ENCODE measurements around the gene RAPGEF6. TPM values are rescaled to one million over a fixed set of nuclear protein-coding genes. Genes with fewer than 3 reads are reported as not detected.

Gene RAPGEF6
- total RNA-seq, 2 donors from 2014 or later, result 18.4 to 18.8 TPM

- intact Hi-C loops (cut with DNase I, micrococcal nuclease), result no loop called here
These were observed 172.6 kb downstream of the RAPGEF6 start for GRCh38 chr5:131462454-131462853.

DNA sequence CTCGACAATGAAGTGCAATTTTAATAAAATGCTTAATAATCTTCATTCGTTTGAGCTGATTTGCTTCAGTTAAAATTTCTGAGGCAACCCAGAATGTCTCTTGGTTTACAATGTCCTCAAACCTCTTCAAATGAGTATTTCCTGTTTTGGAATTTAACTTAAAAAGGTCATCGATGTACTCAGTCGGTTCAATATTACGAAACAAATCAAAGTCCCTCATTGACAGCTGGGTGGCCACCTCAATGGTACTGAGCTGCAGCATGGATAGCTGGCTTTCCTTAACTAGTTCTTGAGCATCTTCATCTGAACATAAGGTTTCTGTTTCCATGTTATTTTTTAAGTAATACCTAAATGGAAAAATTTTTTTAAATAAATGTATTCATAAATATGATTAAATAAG is 173.3 kb downstream of the RAPGEF6 start:
- ATAC-seq (no peak), DNase-seq (no peak)
- intact Hi-C loops (cut with DNase I, micrococcal nuclease), result no loop called here

More at GRCh38 chr5:131462454-131462853, 172.6 kb downstream of the RAPGEF6 start:
- DNase-seq (no peak), ATAC-seq (no peak)

GRCh38 chr5:131460867-131461572 is 174.0 kb downstream of the RAPGEF6 start:
- DNase-seq (no peak), ATAC-seq (no peak)
- intact Hi-C loops (cut with DNase I, micrococcal nuclease), result no loop called here

DNA sequence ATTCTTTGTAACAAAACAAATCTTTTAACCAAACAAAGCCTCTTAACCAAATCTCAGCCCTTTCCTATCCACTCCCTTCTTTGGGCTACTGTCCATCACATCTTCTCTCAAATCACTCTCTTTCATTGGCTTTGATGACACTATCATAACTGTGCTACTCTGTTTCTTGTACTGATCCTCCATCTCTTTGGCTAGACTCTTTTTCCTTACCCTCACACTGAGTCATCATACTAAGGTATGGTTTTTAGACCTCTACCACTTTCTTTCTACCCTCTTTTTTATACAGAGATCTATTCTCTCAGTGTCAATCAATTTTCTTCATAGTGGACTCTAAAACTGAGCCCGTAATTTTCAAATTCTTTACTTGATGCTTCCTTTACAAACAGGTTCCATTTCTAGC is 174.9 kb downstream of the RAPGEF6 start:
- ATAC-seq, result no peak
- intact Hi-C loops (cut with DNase I, micrococcal nuclease), result no loop called here
- DNase-seq, result no peak

GRCh38 chr5:131459216-131459615 is 175.8 kb downstream of the RAPGEF6 start:
- ATAC-seq (no peak), DNase-seq (no peak)
- intact Hi-C loops (cut with DNase I, micrococcal nuclease), result no loop called here

DNA sequence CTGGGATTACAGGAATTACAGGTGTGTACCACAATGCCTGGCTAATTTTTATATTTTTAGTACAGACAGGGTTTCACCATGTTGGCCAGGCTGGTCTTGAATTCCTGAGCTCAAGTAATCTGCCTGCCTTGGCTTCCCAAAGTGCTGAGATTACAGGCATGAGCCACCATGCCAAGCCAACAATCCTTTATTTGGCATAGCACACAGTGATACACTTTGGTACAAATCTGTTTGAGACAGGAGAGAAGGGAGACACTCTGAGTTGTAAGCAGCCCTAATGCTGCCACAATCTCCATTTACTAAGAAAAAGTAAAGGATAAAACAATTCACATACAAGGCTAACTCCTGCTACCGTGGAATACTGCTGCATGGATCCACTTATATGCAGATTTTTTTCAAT is 177.8 kb downstream of the RAPGEF6 start:
- no peak for ATAC-seq

GRCh38 chr5:131450941-131451340 is 184.1 kb downstream of the RAPGEF6 start:
- intact Hi-C loops (cut with DNase I, micrococcal nuclease), result no loop called here
- ATAC-seq, result no peak
- no peak for DNase-seq

More for the DNA sequence above, 177.8 kb downstream of the RAPGEF6 start:
- intact Hi-C loops (cut with DNase I, micrococcal nuclease), result no loop called here
- DNase-seq, result no peak

GRCh38 chr5:131441184-131441583 is 193.8 kb downstream of the RAPGEF6 start:
- DNase-seq (no peak), ATAC-seq (no peak)
- intact Hi-C loops (cut with DNase I, micrococcal nuclease), result no loop called here

DNA sequence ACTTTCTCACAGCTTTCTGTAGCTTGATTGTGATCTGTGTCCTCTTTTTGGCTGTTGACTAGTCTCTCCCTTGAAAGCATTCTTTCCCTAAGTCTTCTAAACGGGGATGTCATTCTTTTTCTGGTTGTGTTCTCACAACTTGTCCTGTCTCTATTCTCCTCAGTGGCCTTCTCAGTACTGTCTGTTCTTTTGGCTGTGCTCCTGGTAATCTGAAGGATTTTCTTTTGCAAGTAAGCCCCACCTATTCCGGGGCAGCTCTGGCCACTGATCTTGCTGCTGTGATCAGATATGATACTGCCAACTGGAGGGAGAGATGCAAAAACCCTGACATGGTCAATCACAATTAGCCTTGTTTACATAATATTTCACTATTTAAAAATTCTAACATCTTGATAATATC is 198.9 kb downstream of the RAPGEF6 start:
- intact Hi-C loops (cut with DNase I, micrococcal nuclease), result no loop called here
- DNase-seq, result no peak
- ATAC-seq, result no peak

DNA sequence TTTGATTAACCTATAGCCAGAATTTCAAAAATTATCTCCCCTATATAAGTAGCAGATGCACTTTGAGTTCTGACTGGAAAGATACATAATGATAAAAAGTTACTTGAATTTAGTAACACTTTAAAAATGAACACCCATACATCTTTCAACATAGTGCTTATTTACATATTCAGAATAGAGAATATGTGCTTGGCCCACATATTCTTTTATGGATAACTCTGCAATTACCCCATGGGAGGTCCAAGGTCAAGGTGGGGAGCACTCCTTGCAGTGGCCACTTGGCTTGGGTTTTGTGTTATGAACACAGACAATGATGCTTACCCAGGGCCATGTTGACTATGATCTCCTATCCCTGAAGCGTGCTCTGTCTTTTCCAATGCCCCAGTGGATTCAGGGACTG is 201.9 kb downstream of the RAPGEF6 start:
- no peak for DNase-seq
- ATAC-seq, result no peak
- intact Hi-C loops (cut with DNase I, micrococcal nuclease), result no loop called here

GRCh38 chr5:131431794-131432193 is 203.2 kb downstream of the RAPGEF6 start:
- no peak for ATAC-seq
- intact Hi-C loops (cut with DNase I, micrococcal nuclease), result no loop called here
- no peak for DNase-seq

- DNase-seq, result no peak
- no peak for ATAC-seq
- intact Hi-C loops (cut with DNase I, micrococcal nuclease), result no loop called here
These were observed 204.2 kb downstream of the RAPGEF6 start for GRCh38 chr5:131430794-131431193.

DNA sequence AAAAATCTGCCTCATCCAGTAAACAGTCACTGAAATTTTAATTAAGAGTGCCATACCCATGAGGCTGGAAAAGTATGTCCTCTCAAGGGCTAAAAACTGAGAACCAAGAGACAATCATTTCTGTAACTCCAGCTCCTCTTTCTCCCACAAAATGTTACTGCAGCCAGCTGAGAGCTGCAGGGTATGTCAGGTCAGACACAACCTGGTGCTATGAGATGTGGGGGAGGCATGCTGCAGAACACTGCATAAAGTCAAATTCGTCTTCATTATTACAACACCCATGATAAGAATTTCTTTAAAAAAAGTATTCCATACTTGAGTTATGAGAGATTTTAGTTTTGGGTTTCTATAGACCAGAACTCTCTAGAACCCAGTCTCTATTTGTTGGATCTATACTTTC is 209.0 kb downstream of the RAPGEF6 start:
- ATAC-seq (no peak), DNase-seq (no peak)
- intact Hi-C loops (cut with DNase I, micrococcal nuclease), result no loop called here

GRCh38 chr5:131423056-131423455 is 212.0 kb downstream of the RAPGEF6 start:
- ATAC-seq (no peak), DNase-seq (no peak)
- intact Hi-C loops (cut with DNase I, micrococcal nuclease), result no loop called here

GRCh38 chr5:131419877-131420276 is 215.2 kb downstream of the RAPGEF6 start:
- DNase-seq (no peak), ATAC-seq (peak; percentile 20)
- intact Hi-C loops (cut with DNase I, micrococcal nuclease), result no loop called here

- ATAC-seq (no peak), DNase-seq (no peak)
- intact Hi-C loops (cut with DNase I, micrococcal nuclease), result no loop called here
These were observed 216.2 kb downstream of the RAPGEF6 start for GRCh38 chr5:131418846-131419245.

DNA sequence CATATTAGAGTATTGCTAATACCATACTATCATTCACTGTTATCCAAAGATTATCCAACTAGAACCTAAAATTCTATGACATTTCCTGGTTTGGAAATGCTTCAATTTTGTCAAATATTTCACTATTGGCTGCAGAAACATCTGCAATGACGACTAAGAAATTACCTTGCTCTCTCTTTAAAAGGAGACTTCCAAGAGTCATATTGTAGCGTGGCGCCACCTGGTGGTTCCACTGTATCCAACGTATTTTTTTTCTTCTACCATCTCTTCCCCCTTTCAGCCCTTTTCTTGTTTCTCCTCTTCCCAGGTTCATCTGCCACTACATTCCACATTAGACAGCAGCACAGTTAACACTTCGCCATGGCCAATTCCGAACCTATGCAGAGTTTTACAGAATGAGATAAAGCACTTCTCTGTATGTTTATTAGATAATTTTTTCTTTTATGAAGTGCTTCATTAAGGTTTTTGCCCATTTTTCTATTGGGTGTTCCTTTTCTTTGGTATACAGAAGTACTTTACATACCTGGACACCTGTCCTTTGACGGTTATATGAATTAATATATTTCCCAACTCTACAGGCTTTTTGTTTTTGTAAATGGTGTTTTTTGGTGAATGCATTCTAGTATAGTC is 217.7 kb downstream of the RAPGEF6 start:
- DNase-seq (peak; percentile 70 to 91), ATAC-seq (peak; percentile 77)
- intact Hi-C loops (cut with DNase I, micrococcal nuclease), result no loop called here

DNA sequence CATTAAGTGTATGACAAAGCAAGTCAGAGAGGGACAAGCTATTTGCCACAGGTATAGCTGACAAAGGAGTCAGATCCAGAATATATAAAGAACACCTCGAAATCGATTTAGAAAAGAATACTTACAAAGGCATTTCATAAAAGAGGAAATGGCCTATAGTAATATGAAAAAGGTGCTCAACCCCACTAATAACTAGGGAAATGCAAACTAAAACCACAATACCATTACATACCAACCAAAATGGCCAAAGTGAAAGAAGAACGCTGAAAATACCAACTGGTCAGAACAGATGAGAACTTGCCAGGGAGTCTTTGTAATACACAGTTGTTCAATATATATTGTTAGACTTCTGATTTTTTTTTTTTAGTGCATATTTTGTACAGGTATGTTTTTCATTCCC is 218.3 kb downstream of the RAPGEF6 start:
- no peak for DNase-seq
- intact Hi-C loops (cut with DNase I, micrococcal nuclease), result no loop called here
- no peak for ATAC-seq

- intact Hi-C loops (cut with DNase I, micrococcal nuclease), result no loop called here
- ATAC-seq (no peak), DNase-seq (no peak)
These were observed 221.1 kb downstream of the RAPGEF6 start for GRCh38 chr5:131413605-131414559.
